K562 (cell line): Measurements from ENCODE around the gene DAGLA. TPM values are rescaled to one million over a fixed set of nuclear protein-coding genes. Genes with fewer than 3 reads are reported as not detected.
A peak's percentile ranks its signal among the peaks of the same experiment; 100 is the strongest.

Source experiments
- CHAMP1 ChIP-seq: fragments of 450-650 bp; IDR thresholded peaks from 2 replicates; pipeline ENCODE4 v1.6.1; 2016; ENCODE audit warnings: mild to moderate bottlenecking
- CXXC5 ChIP-seq: fragments of 250-450 bp; sonication (Bioruptor Pico); IDR thresholded peaks from 2 replicates; pipeline ENCODE4 v1.8.0; 2022; ENCODE audit warnings: inconsistent platforms, mild to moderate bottlenecking, moderate library complexity
- ETS1 ChIP-seq: conservative IDR thresholded peaks from 2 replicates; pipeline ENCODE4 v1.6.1; 2011; ENCODE audit warnings: low read depth, mild to moderate bottlenecking, low read length; ENCODE audit not compliant: control insufficient read depth
- KLF6 ChIP-seq: fragments of 250-450 bp; sonication (Bioruptor Pico); IDR thresholded peaks from 2 replicates; pipeline ENCODE4 v1.4.0; 2020; ENCODE audit warnings: mild to moderate bottlenecking, moderate library complexity, borderline replicate concordance
- MBD1 ChIP-seq: fragments of 250-450 bp; sonication (Bioruptor Pico); IDR thresholded peaks from 2 replicates; pipeline ENCODE4 v1.8.0; 2022; ENCODE audit warnings: inconsistent platforms
- NR2C2 ChIP-seq, 2 experiments: fragments of 200-800 bp in 1 of 2; sonication (Bioruptor generic) in 1 of 2; sonication (generic) in 1 of 2; formaldehyde crosslinking in 1 of 2; IDR thresholded peaks; 2 replicates each; pipeline versions ENCODE4 v1.6.1 to v1.8.0; 2016 to 2022; ENCODE audit warnings: mild to moderate bottlenecking in 1 of 2, missing compliant biosample characterization in 1 of 2, missing genetic modification characterization in 1 of 2, missing genetic modification reagents in 1 of 2
- RBFOX2 ChIP-seq: fragments of 200-400 bp; formaldehyde crosslinking; IDR thresholded peaks from 2 replicates; pipeline ENCODE4 v1.6.1; 2017; ENCODE audit warnings: low read depth, mild to moderate bottlenecking, low read length, moderate library complexity
- RCOR1 ChIP-seq, 2 experiments: IDR thresholded peaks; 2 replicates each; pipeline ENCODE4 v1.6.1; 2012; ENCODE audit warnings: low read depth in 2 of 2, low read length in 2 of 2, borderline replicate concordance in 1 of 2, improper control_type of control experiment in 1 of 2
- SMARCC2 ChIP-seq: fragments of 450-650 bp; IDR thresholded peaks from 2 replicates; pipeline ENCODE4 v1.6.1; 2017; ENCODE audit warnings: antibody characterized with exemption, moderate library complexity, mild to moderate bottlenecking, low read depth
- SUPT5H ChIP-seq: fragments of 450-650 bp; IDR thresholded peaks from 2 replicates; pipeline ENCODE4 v1.6.1; 2016
- THAP7 ChIP-seq: fragments of 250-450 bp; sonication (Bioruptor Pico); IDR thresholded peaks from 2 replicates; pipeline ENCODE4 v1.5.0; 2021
- YY1 ChIP-seq, 3 experiments: IDR thresholded peaks; 2 replicates each; pipeline ENCODE4 v1.6.1; 2011; ENCODE audit warnings: low read length in 2 of 3, mild to moderate bottlenecking in 2 of 3, moderate library complexity in 2 of 3, borderline replicate concordance in 1 of 3, control low read depth in 1 of 3, low read depth in 1 of 3; ENCODE audit not compliant: insufficient read depth in 3 of 3, insufficient replicate concordance in 2 of 3, control insufficient read depth in 1 of 3, insufficient read length in 1 of 3; ENCODE audit errors: extremely low read depth in 1 of 3
- ZBED1 ChIP-seq: IDR thresholded peaks from 2 replicates; pipeline ENCODE4 v1.6.1; 2014
- ZNF253 ChIP-seq: fragments of 250-450 bp; sonication (Bioruptor Pico); conservative IDR thresholded peaks from 2 replicates; pipeline ENCODE4 v1.6.1; 2021; ENCODE audit warnings: mild to moderate bottlenecking
- ZNF311 ChIP-seq: fragments of 250-450 bp; sonication (Bioruptor Pico); IDR thresholded peaks from 2 replicates; pipeline ENCODE4 v1.4.0; 2020; ENCODE audit warnings: mild to moderate bottlenecking, moderate library complexity
- ZNF354B ChIP-seq: fragments of 250-450 bp; sonication (Bioruptor Pico); IDR thresholded peaks from 2 replicates; pipeline ENCODE4 v1.4.0; 2020
- ZNF57 ChIP-seq: fragments of 450-650 bp; formaldehyde crosslinking; IDR thresholded peaks from 2 replicates; pipeline ENCODE4 v1.4.0; 2020; ENCODE audit warnings: mild to moderate bottlenecking, moderate library complexity
- ZNF740 ChIP-seq, 3 experiments: fragments of 200-800 bp in 1 of 3; sonication (Bioruptor generic) in 1 of 3; sonication (generic) in 1 of 3; formaldehyde crosslinking in 1 of 3; IDR thresholded peaks; 2 replicates each; pipeline versions ENCODE4 v1.6.1 to v1.8.0; 2016 to 2022; ENCODE audit warnings: mild to moderate bottlenecking in 2 of 3, missing compliant biosample characterization in 2 of 3, missing genetic modification characterization in 2 of 3, missing genetic modification reagents in 1 of 3
- polyA plus RNA-seq, 8 experiments: library from polyadenylated mRNA; depleted of rRNA in 4 of 8; stranded (reverse) in 5 of 8; unstranded in 3 of 8; fragments of >200 nt; fragmentation: Nextera tagmentation in 2 of 8; fragmentation: Illumina TruSeq in 1 of 8; extraction: Ambion mirVana in 2 of 8; extraction: Trizol in 1 of 8; gene quantifications; 2 replicates each; pipeline versions ENCODE4 v1.2.1 to v1.2.3, GENCODE V29; 2011 to 2014; ENCODE audit warnings: inconsistent platforms in 1 of 8, missing spikeins in 1 of 8
- total RNA-seq, 7 experiments: library from RNA; depleted of rRNA in 6 of 7; stranded (reverse); fragments of >200 nt in 6 of 7; fragmentation: Illumina TruSeq in 2 of 7; extraction: Trizol in 2 of 7; gene quantifications; 2 replicates each; pipeline versions ENCODE4 v1.2.1 to v1.2.3, GENCODE V29; 2011 to 2021; ENCODE audit warnings: low replicate concordance in 1 of 7

DAGLA gene
- total and polyA plus RNA-seq, 9 of the 15 experiments (the other 6 are each of a cell fraction or from before 2014, with no cell fraction given): 0.03 to 0.16 (median 0.04) TPM; not detected in 4

- 0 out of 2 replicates have a peak, but pooled peaks have one; percentile 35 for TF ChIP-seq ETS1
- peak in 2 of 3 experiments; percentile 12 to 43 for TF ChIP-seq YY1 (IDR thresholded peaks at IDR 0.05; ENCODE audit: borderline replicate concordance in 1 of 3, control insufficient read depth in 1 of 3, extremely low read depth in 1 of 3, insufficient read depth in 3 of 3, insufficient read length in 1 of 3, insufficient replicate concordance in 2 of 3, low read depth in 1 of 3, low read length in 2 of 3)
- TF ChIP-seq KLF6: no peak
- no peak for TF ChIP-seq THAP7 (CRISPR knock-in tag)
- TF ChIP-seq ZNF740 (CRISPR knock-in tag; IDR thresholded peaks at IDR 0.05): no peak
- no peak for TF ChIP-seq ZNF740 (tag; IDR thresholded peaks at IDR 0.05)
- TF ChIP-seq RBFOX2: peak; percentile 60
- TF ChIP-seq CHAMP1: no peak
- no peak for TF ChIP-seq ZNF57
- no peak for TF ChIP-seq ZBED1
- no peak for TF ChIP-seq SMARCC2
- no peak for TF ChIP-seq MBD1 (CRISPR knock-in tag)
- TF ChIP-seq NR2C2 (CRISPR knock-in tag; IDR thresholded peaks at IDR 0.05): no peak
- no peak for TF ChIP-seq NR2C2 (tag; IDR thresholded peaks at IDR 0.05)
- 0 out of 4 replicates have a peak, but pooled peaks of 1 of the 2 experiments have one; percentile 20 for TF ChIP-seq RCOR1 (IDR thresholded peaks at IDR 0.05; ENCODE audit: borderline replicate concordance in 1 of 2, low read depth in 2 of 2, low read length in 2 of 2)
- no peak for TF ChIP-seq SUPT5H
- TF ChIP-seq ZNF311 (CRISPR knock-in tag): no peak
- TF ChIP-seq ZNF354B (CRISPR knock-in tag): no peak
- TF ChIP-seq CXXC5: peak; percentile 58
- no peak for TF ChIP-seq ZNF253 (CRISPR knock-in tag)
Observed at GRCh38 chr11:61752117-61752924, 72.1 kb downstream of the DAGLA start, which contains the start of gene MYRF (continued).
